HL-60/S4 treated with retinoic acid at 250 ng/mL for 4 days and 3 days (cell line): ENCODE measurements around the gene LYSMD3.
"Not testable (repeated sequence)": the region's sequence is repeated elsewhere in the genome, so short reads cannot be mapped to it uniquely, and the experiment has no call there.

Experiments used
- in situ Hi-C: fragments of 300-500 bp; cut with MboI; formaldehyde crosslinking; loops from 2 replicates; pipeline ENCODE4 v1.7.0; 2022; ENCODE audit warnings: low sequenced_read_pairs

The LYSMD3 gene

DNA sequence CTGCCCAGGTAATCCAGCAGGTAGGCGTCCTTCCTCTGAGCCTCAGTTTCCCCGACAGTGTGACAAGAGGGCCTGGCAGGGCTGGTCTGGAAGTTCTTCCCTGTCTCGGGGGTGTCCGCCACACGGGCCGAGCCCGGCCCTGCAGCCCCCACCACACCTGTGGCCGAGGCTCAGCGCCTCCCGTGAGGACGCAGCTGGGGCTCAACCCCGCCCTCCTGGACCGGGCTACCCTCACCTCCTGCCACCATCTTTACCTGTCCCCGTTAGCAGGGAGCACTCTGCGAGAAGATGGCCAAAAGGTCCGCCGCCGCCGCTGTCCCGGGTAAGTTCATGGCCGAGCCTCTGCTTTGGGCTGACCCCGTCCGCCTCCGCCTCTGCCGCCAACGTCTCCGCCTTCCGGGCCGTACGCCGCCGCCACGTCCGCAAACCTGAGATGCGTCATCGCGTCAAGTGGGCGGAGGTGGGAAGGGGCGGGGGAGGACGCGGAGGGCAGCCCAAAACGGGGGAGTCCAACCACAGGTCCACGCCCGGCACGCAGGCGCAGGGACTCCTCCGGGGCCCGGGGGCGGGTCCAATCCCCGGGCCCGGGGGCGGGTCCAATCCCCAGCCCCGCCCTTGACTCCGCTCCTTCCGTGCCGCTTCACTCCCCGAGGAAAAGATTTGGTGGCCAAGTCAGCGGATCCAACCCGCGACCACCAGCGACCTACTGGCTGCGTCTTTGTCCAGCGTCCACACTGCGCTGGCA, at the start of gene LYSMD3:
Gene LYSMD3, minus strand, starts transcription at position 391 of the 745 bp plus-strand sequence. CDS start 4,295 bp downstream, outside the sequence.
- in situ Hi-C loops: no loop called here

DNA sequence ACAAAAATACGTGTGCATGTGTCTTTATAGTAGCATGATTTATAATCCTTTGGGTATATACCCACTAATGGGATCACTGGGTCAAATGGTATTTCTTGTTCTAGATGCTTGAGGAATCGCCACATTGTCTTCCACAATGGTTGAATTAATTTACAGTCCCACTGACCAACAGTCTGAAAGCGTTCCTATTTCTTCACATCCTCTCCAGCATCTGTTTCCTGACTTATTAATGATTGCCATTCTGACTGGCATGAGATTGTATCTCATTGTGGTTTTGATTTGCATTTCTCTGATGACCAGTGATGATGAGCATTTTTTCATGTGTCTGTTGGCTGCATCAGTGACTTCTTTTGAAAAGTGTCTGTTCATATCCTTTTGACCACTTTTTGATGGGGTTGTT, 47.2 kb upstream of the LYSMD3 start:
- in situ Hi-C loops: not testable (repeated sequence)

DNA sequence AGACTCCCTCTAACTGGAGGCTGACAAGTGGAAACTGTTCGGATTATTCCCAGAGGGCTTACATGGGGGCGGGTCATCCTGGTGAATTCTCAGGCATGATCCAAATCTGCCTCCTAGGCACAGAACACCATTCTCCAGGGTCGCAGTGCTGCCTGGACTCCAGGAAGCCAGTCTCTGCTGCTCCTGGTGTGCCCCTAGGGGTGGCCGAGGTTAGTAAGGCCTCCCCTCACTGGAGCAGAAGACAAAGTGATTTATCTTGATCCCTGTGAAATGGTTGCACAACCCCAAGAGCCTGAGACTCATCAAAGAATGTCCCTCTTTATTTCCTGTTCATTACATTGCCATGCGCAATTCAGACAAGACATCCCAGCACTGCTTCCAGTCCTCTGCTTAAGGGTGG, 46.3 kb upstream of the LYSMD3 start:
- in situ Hi-C loops: no loop called here

DNA sequence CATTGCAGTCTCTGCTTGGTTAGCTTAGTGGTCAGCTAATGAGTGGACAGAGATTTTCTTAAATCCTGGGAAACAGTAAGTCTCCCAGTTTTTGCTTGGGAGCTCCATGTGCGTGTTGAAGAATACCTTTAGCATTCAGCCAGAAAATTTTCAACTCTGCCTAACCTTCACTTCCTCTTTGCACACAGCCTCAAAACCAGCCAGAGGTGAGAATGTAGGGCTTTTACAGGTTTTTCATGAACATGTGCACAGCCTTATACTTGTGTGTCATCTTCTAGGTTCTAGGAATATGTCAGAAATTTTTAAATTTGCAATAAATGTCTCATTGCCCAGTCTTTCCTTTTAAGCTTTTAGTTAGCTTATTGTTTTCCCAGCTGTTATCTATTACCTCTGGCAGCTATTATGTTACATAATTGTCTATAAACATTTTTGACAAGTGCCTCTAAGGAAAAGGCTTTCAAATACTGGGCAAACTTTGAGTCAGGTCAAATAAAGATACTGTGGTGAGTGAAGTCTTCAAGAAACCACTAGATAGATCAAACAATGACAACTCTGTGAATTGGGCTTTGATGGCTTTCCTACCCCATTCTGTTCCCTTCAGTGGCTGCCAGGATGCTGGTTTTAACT, 41.9 kb upstream of the LYSMD3 start:
- in situ Hi-C loops: no loop called here

DNA sequence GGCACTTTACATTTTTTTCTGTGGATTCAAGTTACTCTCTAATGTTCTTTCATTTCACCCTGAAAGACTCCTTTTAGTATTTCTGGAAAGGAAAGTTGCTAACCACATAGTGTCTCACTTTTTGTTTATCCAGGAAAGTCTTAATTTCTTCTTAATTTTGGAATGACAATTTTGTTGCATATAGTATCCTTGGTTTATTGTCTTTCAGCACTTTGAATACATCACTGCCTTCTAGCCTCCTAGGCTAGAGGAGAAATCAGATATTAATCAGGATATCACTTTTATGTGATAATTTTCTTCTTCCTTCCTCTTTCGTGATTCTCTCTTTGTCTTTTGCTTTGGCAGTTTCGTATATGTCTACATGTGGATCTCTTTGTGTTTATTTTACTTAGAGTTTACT, 40.6 kb upstream of the LYSMD3 start:
- in situ Hi-C loops: no loop called here

DNA sequence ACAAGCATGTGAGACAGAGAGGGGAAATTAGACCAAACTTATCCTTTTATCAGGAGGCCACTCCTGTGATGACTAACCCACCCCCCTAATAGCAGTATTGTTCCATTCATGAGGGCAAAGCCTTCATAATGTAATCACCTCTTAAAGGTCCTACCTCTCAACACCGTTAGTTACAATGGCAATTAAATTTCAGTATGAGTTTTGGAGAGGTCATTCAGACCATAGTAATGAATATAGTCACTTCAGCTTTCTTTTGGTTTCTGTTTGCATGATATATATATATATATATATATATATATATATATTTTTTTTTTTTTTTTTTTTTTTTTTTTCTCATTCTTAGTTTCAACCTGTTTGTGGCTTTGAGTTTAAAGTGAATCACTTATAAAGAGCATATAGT, 39.7 kb upstream of the LYSMD3 start:
- in situ Hi-C loops: no loop called here

DNA sequence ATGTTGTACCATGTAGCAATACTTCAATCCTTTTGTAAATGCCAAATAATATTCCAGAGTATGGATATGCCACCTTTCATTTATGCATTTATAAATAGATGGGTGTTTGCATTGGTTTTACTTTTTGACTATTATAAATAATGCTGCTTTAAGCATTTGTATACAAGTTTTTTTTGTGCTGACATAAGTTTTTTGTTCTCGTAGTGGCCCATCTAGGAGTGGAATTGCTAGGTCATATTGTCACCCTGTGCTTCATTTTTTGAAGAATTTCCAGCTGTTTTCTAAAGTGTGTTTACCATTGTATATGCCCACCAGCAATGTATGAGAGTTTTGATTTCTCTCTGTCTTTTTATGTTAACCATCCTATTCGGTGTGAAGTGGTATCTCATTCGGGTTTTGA, 36.1 kb upstream of the LYSMD3 start:
- in situ Hi-C loops: no loop called here

DNA sequence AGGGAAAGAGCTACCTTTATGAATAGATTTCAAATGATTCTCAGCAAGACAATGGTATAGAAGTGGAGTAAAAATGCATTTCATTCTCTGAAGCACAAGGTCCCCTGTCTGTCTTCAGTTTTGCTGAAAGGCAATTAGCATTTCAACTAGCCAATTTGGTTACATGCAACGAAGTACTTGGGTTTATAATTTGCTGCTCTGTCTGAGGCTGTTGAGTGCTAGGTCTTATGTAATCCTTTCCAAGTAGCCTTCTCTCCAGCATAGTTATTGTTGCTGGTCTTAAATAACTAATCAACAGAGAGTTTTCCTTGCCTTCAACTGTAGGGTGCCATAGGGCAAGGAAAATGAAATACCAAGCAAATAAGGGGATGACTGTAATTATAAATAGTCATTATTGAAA, 33.7 kb upstream of the LYSMD3 start:
- in situ Hi-C loops: no loop called here

DNA sequence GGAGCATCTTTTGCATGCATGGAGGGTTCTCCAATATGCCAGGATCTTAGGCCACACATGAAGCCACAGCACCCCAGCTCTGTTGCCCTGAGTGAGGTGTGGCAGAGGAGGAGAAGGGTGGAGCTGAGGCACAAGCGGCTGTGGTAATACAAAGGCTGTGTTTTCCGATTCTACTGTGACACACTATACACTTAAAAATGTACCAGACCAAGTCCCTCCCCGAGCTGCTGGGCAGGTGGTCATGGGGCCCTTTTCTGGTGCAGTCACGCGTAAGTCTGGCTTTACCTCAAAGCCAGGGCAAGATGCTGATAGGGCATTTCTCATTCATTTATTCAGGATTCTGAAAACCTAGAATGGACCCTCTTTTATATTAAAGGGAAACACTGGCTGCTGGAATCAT, 33.0 kb upstream of the LYSMD3 start:
- in situ Hi-C loops: no loop called here

DNA sequence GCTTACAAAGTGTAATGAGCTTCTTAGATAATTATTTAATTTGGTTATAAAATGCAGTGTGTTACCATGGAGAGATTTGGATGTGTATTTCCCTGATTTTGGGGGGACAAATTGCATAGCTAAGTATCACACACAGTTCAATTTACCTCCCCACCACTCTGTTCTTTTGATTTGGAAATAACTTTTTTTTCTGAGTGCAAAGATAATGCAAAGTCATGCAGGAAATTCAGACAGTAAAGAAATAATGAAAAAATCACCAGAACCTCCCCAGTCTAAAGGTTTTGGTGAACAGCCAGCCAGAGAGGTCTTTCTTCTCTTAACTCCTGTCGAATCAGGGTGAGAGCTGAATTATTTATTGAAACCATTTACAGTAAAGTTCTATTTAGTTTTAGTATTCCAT, 32.4 kb upstream of the LYSMD3 start:
- in situ Hi-C loops: no loop called here

DNA sequence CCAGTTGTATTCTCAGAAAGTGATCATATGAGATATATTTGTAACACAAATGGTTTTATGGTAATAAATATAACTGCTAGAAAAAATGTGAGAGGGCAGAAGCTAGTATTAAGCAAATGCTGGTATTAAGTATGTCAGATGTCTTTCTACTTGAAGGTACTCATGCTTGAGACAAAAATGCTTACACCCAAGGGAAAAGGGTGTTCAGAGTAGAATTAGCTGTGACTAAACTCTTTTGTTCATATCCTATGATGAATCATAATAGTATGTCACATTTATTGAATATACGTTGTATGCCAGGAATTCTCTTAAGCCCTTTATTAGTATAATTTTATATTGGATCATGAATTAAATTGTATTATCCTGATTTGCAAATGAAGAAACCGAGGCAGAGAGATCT, 31.4 kb upstream of the LYSMD3 start:
- in situ Hi-C loops: no loop called here

DNA sequence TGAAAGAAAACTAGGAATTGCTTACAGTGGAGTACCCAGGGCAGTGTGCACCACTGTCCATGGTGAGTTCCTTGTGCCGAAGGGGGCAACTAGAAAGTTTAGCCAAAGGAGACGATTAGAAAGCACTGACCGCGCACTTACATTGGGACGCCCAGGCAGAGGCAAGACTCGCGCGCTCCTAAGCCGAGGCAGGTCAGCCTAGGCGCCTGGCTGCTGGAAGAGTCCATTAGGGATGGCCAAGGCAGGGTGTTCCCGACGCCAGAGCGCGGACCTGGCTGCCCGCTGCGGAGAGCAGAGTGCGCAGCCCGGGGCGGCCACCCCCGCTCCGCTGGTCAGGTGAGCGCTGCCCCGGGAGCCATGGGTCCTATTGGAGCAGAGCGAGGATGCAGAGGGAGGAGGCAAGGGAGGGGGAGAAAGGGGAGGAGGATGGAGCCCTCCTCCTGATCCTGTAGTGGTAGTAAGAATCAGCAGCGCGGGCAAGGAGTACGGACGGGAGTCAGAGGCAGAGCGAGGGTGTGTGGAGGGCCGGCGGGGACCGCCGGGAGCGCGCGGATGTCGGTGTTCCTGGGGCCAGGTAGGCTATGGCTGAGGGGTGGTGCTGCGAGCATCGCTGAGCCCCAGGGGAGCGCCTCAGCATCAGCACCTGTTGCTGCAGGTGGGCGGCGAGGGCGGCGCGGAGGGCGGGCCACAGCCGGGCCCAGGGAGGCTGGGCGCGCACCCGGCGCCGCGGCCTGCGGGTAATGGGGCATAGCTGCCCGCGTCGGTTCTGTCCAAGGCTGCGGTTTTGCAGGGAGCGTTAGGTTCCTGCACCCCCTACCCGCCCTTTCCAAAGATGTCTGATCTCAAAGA, 29.2 kb upstream of the LYSMD3 start, which contains the start of gene ADGRV1:
Gene ADGRV1, plus strand, starts transcription at position 454 of the 849 bp plus-strand sequence. Its CDS starts 99 bp downstream, at position 553.
- in situ Hi-C loops: no loop called here

DNA sequence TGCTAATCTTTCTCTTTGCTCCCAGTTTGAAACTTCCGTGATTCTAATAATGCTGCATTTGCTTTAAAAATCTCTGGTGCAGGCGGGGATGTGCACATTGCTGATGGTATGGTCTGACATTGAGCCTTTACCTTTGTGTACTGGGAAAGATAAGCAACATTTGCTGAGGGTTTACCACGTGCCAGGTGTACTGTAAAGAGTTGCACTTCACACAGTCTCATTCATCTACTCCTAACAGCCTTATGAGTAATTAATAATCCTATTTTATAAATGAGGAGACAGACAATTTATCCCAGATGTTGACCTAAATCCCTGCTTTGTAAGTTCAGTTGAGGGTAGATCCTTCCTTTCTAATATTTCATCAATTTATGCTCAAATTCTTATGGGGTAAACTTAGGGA, 28.5 kb upstream of the LYSMD3 start:
- in situ Hi-C loops: no loop called here

DNA sequence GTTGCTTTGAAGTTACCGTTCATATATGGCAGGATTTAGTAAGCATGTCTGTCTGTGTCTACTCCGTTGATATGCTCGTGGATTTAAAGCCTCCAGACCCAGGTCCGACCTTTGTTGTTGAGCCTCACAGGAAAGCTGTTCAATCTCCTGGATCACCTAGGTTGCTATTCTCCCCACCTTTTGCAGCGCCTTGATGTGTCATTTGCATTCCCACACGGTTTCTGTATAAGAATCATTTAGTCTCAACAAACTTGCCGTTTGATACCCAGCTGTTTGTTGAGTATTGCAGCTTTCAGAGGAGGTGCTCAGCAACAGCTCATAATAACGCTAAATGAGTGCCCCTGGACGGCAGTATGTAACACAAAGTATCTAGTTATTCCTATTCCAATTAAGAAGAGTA, 28.0 kb upstream of the LYSMD3 start:
- in situ Hi-C loops: no loop called here

DNA sequence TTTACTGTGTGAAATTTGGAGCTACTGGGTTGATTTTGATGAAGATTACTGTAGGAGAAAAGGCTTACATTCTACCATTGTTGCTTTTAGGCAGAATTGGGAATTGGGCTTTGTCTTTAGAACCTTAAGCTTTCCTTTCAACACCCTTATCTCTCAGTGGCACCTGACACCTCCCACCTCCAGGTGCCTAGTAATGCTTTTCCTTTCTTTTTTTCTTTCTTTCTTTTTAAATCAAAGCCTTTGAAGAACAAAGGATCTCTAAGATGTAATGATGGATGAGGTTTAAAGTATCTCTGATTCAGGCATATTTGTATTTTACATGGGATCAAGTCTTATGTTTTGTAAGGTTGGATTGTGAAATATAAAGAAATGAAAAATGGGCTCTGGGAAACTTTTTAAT, 26.3 kb upstream of the LYSMD3 start:
- in situ Hi-C loops: no loop called here

DNA sequence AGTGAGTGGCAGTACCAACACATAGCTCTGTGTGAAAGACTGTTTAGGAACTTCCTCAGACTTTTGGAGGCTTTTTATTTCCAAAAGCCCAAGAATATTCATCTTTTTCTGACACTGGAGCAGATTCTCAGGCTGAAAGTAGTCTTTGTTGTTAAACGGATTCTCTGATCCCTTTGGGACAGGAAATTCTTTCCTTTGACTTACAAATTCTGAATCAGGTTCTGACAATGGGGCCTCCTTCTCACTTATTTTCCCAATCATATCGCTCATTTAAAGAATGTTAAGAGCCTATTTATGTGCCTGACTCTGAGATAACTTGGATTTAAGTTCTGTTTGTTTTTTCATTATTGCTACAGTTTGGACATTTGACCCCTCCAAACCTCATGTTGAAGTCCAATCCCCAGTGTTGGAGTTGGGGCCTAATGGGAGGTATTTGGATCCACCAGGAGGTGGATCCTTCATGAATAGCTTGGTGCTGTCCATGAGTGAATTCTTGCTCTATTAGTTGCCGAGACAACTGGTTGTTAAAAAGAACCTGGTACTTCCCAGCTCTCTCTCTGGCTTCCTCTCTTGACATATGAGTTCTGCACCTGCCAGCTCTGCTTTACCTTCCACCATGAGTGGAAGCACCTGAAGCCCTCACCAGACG, 25.1 kb upstream of the LYSMD3 start:
- in situ Hi-C loops: no loop called here

DNA sequence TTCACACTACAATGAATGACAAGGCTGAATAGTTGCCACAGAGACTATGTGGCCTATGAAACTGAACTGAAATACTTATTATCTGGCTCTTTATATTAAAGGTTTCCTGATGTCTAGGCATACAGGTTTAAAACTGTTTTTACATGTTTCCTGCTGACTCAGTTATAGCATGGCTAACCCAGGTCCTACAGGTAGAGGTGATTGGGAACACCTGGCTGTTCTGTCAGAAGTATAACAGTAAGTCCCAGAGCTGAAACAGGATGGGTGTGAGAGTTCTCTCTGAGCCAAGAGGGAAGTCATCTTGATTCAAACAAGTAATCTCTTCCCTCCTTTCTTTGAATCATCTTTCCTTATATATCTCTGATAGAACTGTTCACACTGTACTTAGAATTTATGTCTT, 24.3 kb upstream of the LYSMD3 start:
- in situ Hi-C loops: no loop called here

DNA sequence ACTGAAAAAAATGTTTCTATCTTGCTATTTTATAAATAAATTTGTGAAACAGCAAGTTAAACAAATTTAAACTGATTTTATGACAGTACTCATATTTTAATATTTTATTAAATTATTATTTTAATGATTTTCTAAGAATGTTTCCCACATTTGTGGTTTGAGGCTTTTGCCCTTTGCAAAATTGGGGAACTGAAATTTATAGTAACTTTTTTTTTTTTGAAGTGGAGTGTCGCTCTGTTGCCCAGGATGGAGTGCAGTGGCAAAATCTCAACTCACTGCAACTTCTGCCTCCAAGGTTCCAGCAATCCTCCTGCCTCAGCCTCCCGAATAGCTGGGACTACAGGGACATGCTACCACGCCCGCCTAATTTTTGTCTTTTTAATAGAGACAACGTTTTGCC, 22.0 kb upstream of the LYSMD3 start:
- in situ Hi-C loops: no loop called here

DNA sequence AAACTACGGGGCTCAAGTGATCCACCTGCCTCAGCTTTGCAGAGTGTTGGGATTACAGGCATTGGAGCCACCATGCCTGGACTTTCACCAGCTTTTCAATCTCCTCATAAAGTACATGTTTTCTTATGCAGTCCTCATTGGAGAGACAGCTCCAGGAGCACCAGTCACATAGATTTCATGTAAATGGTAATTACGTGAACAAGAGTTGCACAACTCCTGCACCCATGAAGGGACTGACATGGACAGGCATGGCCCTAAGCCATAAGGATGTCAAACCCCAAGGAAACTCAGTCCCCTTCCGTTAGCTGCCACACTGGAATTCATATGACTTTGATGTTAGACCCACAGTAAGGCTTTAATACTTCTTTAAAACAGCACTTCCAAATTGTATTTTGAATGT, 21.6 kb upstream of the LYSMD3 start:
- in situ Hi-C loops: no loop called here

DNA sequence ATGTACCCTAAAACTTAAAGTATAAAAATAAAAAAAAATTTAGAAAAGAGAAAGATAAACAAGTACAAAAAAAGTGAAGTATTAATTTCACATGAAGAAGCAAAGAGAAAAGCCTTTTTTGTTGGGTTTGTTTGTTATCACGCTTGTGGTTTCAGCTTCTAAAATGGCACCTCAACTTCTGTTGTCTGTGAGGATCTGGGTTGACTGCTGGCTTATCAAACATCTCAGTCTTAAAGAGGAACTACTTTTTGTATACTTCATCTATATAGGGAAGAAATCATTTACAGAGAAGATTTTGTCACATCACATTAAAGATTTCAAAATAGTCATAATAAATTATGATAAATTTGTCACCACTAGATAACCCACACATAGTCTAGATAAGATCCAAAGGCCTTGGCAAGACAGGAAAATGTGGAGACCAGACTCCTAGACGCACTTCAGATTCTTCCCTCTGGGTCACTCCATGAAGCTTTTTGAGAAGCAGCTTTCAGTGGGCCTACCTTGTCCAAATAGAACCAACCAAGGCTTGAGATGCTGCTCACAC, 20.4 kb upstream of the LYSMD3 start:
- in situ Hi-C loops: no loop called here

DNA sequence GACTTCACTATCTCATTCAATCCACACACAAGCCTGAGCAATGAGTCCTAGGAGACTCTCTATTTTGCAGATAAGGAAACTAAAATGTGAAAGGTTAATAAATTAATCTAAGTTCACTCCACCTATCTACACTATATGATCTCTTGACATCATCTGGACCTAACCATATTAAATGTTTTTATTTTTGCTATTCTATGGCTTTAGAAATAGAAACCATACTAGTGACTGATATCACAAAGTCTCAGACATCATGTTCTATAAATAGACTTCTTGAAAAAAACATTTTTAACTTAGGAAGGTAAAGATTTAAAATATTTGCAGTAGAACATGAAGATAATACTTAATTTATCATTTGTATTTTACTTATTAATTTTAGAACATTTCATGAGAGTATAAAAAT, 19.8 kb upstream of the LYSMD3 start:
- in situ Hi-C loops: no loop called here
